ENCODE results near the gene TFR2.

DNA sequence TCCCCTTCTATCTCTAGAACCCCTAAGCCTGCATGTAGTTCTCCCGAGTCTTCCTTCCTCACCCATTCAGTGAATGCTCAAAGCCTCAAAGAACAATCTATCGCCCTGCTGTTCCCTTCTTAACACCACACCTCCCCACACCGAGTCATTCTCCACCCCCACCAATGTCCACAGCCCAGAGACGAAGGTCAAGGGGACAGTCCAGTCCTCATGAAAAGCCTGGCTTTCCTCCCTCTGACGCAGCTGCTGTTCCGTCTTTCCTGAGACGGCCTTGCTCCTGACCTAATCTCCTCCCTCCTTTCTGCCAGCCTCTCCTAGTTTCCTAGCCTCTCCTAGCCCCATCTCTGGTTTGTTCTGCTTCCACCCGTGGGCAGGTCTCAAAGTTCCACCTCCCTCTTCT, 19.8 kb downstream of the TFR2 start:
- TF ChIP-seq CTCF (IDR thresholded peaks at IDR 0.05) (no peak), REST (IDR thresholded peaks at IDR 0.05; ENCODE audit: insufficient read depth in 1 of 2, low read depth in 2 of 2, low read length in 1 of 2) (no peak), POLR2AphosphoS5 (IDR thresholded peaks at IDR 0.05; ENCODE audit: low read depth, low read length) (no peak)
